Mononuclear cell (primary cell): ENCODE data around the gene SORCS1. TPM values are rescaled to one million over a fixed set of nuclear protein-coding genes. Genes with fewer than 3 reads are reported as not detected.

ENCODE experiments used
- H3K27me3 ChIP-seq: 2 replicates; pipeline ENCODE4 v1.6.0; 2011; ENCODE audit warnings: low read length, control low read depth; ENCODE audit not compliant: insufficient read depth
- H3K4me1 ChIP-seq: 2 replicates; pipeline ENCODE4 v1.5.1; 2011; ENCODE audit warnings: mild to moderate bottlenecking, low read length, control low read depth; ENCODE audit not compliant: insufficient read depth
- H3K4me3 ChIP-seq: 2 replicates; pipeline ENCODE4 v1.5.1; 2011; ENCODE audit warnings: mild to moderate bottlenecking, low read length, moderate library complexity
- H3K9me3 ChIP-seq: 2 replicates; pipeline ENCODE4 v1.5.1; 2011; ENCODE audit warnings: low read depth, mild to moderate bottlenecking, control low read depth, low read length
- total RNA-seq: library from RNA; depleted of rRNA; stranded (reverse); fragments of >200 nt; gene quantifications from one replicate; pipeline ENCODE4 v1.2.3, GENCODE V29; 2012

SORCS1 gene
- total RNA-seq, 1 donor, result 0.10 TPM

DNA sequence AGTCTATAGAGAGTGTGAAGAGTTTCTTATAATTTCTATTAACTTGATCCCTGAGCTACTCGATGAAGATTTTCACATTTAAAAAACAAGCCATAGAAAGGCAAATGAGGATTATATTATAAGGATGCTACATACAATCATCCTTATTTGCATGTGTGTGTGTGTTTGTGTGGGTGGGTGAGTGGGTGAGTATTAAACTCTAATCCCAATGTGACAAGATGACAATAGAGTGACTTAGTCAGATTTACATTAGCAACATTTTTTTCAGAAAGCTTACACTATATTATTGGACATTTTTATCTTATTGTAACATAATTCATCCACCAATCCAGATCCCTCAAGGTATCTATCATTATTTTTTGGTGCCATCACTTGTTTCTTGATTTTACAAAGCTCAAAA, 331.7 kb downstream of the SORCS1 start:
- Histone ChIP-seq H3K4me1 (peaks cover 16% of the 10 kb centered on the region), H3K4me3 (no peak overlapping the region), H3K9me3 (no peaks in the 10 kb centered on the region), H3K27me3 (no peaks in the 10 kb centered on the region)

DNA sequence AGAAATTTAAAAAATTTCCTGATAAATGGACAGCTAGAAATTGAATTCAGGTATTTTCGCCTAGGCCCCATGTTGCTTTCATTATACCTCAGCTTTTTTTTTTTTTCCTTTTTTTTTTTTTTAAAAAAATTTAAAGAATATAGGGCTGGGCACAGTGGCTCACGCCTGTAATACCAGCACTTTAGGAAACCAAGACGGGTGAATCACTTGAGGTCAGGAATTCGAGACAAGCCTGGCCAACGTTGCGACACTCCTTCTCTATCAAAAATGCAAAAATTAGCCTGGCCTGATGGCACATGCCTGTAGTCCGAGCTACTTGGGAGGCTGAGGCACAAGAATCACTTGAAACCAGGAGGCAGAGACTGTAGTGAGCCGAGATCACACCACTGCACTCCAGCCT, 334.0 kb downstream of the SORCS1 start:
- no peaks in the 10 kb centered on the region for H3K27me3 ChIP-seq

DNA sequence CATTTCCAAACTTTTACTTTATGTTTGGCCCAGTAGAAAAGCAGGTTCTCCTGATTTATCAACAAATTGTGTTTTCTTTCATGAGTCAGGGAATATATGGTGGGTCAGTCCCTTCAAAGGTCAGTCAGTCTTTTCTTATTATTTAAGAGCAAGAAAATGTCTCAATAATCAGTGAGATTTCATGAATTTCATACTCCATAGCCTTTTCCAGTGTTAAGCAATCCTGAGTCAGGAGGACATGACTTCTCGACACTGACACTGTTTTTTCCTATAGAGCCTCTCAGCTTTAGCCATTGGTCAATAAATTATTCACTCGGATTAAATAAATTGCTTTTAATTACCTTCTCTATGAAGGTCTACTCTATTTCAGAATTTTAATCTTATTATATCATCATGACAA, 334.5 kb downstream of the SORCS1 start:
- Histone ChIP-seq H3K4me1 (no peaks in the 10 kb centered on the region), H3K27me3 (no peaks in the 10 kb centered on the region), H3K9me3 (no peaks in the 10 kb centered on the region), H3K4me3 (no peak overlapping the region)

More for the DNA sequence above, 334.0 kb downstream of the SORCS1 start:
- H3K9me3 ChIP-seq, result no peaks in the 10 kb centered on the region
- no peak overlapping the region for H3K4me3 ChIP-seq
- no peaks in the 10 kb centered on the region for H3K4me1 ChIP-seq

DNA sequence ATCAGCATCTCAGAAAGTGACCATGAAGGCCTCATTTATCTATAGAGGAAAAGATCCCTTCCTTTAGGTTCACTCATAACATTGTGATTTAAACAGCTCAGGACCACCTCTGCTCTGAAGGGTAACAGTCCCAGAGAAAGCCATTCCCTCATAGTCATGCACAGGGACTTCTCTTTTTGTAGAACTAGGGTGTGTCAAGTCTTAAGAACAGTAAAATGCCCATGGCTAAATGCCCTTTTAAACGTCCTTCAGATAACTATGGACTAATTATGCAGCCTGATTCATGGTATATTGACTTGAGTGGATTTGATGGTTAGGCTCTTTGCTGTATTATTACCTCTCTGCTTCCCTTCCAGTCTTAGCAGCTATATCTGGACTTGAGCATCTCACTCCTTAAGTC, 337.8 kb downstream of the SORCS1 start:
- no peak overlapping the region for H3K4me3 ChIP-seq
- no peaks in the 10 kb centered on the region for H3K27me3 ChIP-seq
- no peaks in the 10 kb centered on the region for H3K9me3 ChIP-seq
- H3K4me1 ChIP-seq, result no peaks in the 10 kb centered on the region

DNA sequence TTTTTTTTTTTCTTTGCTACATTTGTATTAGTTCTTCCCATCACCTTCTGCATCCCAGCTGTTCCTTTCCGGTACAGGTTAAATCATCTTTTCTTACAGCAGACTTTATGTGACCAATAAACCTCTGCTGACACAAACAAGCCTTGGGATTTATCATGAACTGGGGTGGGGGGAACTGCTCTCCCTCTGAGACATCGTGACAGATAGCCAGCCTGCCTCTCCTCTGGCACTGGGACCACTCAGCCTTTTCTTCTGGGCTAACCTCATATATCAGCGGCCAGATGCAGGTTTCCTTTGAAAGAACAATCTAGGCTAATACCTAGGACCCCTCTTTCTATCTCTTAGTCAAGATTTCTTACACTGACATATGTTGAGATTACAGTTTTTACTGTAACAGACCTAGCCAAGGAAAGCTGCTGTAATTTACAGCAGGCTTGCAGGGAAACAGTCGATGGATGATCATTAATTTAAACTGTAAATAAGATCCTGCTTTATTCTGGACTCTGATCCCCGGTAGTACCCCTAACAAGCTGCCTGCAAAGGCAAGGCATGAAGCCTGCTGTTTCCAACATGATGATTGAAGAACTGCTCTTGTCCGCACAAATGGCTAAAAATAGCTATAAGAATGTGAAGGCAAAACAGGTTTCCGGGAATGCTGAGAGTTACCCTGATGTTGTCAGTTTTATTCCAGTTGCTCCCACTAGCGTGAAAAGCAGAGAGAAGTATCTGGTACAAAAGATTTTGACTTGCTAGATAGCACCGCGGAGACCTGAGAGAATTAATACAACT, 338.7 kb downstream of the SORCS1 start:
- H3K4me3 ChIP-seq, result no peak overlapping the region
- H3K4me1 ChIP-seq, result no peaks in the 10 kb centered on the region
- no peaks in the 10 kb centered on the region for H3K27me3 ChIP-seq
- H3K9me3 ChIP-seq, result no peaks in the 10 kb centered on the region

DNA sequence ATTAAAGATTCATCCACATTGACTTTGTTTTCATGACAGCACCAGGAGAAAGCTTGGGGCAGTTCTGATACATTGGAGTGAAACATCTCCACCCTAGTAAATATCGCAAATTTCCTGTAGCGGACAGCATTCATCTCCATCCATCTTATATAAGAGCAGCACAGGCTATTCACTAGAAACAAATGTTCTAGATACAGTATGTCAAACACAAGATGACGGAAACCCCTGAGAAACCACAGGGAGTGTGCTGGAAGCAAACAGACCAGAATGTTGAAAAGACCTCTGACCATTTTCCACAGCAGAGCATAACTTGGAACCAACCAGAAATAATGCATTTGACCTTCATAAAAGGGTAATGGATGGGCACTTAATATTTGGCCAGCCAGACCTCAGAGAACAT, 343.9 kb downstream of the SORCS1 start:
- H3K4me3 ChIP-seq, result no peak overlapping the region
- H3K27me3 ChIP-seq, result no peaks in the 10 kb centered on the region
- no peaks in the 10 kb centered on the region for H3K9me3 ChIP-seq
- no peaks in the 10 kb centered on the region for H3K4me1 ChIP-seq

DNA sequence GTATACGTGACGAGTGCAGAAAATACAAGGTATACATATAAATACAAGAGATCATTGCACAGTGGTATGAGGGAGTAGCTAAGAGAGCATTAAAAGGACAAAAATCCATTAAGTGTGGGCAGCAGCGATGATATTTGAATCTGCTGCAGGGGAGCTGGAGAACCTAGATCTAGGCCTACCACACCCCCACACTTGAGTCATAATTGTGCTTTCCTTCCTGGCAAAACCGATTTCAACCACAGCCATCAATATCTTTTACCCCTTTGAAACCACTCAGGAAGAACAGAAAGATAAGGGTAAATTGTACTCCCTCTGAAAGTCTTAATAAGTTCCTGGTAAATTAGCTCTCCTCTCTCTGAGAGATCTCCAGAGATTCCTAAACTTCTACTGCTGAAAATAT, 345.0 kb downstream of the SORCS1 start:
- Histone ChIP-seq H3K27me3 (no peaks in the 10 kb centered on the region), H3K4me3 (no peak overlapping the region), H3K4me1 (no peaks in the 10 kb centered on the region), H3K9me3 (no peaks in the 10 kb centered on the region)

DNA sequence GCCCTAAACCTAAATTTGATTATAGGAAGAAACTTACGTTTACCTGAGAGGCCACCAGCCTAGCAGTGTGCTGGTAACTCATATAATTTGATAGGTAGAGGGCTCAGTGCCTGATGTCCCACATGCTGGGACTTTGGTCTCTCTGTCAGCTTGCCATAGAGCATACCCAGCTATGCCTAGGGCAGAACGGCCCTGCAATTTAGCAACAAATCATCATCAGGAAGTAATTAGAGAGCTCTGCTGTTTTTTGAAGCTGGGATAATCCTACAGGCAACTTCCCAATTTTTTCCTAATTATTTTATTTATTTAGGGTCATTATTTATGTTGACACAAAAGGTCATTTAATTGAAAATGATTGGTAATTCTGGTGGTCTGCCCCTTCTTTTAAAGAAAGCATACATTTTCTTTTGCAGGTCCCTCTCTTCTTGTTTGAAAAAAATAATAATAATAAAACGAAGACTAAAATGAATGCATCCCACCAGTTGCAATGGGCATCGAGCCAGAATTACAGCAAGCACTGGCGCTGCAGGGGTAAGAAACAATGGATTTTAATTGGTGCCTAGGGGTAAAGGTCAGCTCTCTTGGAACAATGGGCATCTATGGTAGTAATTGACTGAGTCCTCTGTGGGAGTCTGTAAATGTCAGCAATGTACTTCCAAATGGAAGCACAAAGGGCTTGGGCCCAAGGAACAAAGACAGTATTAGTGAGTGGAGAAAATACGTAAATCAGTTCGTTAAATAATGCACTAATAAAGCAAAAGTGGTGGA, 348.0 kb downstream of the SORCS1 start:
- Histone ChIP-seq H3K4me3 (no peak overlapping the region), H3K27me3 (no peaks in the 10 kb centered on the region), H3K4me1 (no peaks in the 10 kb centered on the region), H3K9me3 (no peaks in the 10 kb centered on the region)

DNA sequence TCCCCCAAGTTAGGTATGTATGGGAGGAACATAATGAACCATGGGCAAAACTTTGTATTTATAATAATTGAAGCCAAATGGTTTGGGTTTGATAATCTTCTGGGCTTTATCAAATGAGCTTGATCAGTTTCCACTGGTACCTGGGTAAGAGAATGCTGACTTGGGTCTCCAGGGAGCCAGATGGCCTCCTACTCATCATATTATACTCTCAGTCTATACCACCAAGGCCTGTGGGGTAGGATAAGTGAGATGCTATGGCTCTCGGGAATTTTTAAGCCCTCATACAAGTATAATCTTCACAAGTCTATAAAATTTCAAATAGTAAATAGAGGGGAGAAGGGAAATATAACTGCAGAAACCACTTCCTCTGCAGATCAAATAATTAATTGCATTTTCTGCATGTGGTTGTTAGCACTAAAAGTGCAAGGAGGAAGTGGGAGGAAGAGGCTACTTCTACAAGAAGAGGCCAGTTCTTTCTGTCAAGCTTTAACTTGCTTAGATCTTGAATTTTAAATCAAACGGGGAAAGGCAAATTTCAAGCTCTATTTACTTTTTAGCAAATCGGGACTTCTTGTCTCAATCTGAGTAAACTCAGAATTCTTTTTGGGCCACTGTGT, 349.0 kb downstream of the SORCS1 start:
- no peaks in the 10 kb centered on the region for H3K9me3 ChIP-seq
- H3K4me1 ChIP-seq, result no peaks in the 10 kb centered on the region
- no peaks in the 10 kb centered on the region for H3K27me3 ChIP-seq
- H3K4me3 ChIP-seq, result no peak overlapping the region

DNA sequence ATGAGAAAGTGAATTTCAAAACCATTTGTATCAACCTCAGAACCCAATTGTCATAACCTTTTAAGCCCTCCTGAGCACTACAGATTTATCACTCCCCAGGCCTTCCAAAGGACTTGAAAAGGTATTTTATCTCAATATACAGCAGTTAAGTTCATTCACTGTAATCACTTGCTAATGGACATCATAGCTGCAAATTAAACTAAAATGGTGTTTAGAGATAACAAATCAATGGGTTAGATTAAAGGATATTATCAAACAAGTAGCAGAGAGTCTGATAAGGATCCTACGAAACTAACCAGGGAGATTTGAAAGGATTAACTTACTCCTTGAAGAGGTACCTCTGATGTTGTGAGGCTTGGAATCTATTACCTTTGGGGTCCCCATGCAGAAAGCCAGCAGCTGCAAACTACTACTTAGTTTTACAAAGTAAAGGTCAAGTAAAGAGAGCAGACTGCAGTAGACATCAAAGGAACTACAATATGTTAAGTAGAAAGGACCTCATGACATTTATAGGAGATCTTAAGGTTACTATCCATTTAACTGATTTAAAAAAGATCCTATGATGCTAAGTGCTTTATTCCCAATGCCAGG, 359.4 kb downstream of the SORCS1 start:
- Histone ChIP-seq H3K4me1 (no peaks in the 10 kb centered on the region), H3K9me3 (no peaks in the 10 kb centered on the region), H3K4me3 (no peak overlapping the region), H3K27me3 (no peaks in the 10 kb centered on the region)

DNA sequence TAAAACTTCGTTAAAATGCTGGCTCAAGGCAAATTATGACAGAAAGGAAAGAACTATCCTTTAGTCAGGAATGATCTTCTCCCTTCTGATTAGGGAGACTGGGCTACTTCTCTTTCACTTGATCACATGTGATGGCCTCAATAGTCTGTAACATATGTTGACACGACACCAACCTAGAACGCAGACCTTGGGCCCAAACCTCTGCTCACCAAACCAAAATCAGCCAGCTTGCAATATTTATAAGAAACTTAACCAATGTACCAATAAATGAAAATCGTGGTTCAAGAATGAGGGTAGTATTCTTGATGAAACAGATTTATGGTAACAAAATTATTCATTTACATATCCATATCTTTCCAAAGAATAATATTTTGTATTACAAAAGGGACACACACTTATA, 361.6 kb downstream of the SORCS1 start:
- H3K4me1 ChIP-seq, result no peaks in the 10 kb centered on the region
- H3K27me3 ChIP-seq, result no peaks in the 10 kb centered on the region
- no peak overlapping the region for H3K4me3 ChIP-seq
- H3K9me3 ChIP-seq, result no peaks in the 10 kb centered on the region

DNA sequence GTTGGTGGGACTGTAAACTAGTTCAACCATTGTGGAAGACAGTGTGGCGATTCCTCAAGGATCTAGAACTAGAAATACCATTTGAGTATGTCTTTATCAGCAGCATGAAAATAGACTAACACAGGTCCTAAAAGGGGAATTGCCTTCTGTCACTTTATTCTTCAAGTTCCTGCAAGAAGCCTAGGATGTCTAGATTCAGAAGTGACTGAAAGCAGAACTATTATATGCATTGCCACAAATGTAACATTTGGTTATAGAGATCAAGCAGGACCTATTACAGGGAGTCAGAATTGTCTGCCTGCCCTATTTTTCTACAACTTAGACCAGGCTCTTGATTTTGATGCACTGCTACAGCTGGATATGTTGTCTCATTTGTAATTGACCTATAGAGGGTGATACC, 364.7 kb downstream of the SORCS1 start:
- Histone ChIP-seq H3K4me1 (no peaks in the 10 kb centered on the region), H3K4me3 (no peak overlapping the region), H3K9me3 (no peaks in the 10 kb centered on the region), H3K27me3 (no peaks in the 10 kb centered on the region)

DNA sequence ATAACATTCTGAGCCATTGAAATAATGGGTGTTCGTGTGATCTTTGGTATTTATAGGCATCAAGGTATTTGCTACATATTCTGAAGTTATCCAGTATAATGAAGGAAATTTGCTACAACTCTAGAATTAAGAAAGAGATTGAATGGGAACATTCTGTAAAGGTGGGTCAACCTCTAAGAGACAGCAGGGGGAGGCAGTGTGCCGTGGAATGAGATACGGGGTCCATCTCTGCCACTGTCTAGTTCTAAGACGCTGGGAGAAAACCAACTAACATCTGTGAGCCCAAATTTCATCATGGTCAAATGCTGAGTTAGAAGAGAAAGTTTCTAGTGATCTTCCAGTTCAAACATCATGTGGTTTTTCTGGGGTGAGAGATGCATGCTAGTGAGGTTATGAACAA, 368.9 kb downstream of the SORCS1 start:
- Histone ChIP-seq H3K4me3 (no peak overlapping the region), H3K9me3 (no peaks in the 10 kb centered on the region), H3K27me3 (no peaks in the 10 kb centered on the region), H3K4me1 (no peaks in the 10 kb centered on the region)

DNA sequence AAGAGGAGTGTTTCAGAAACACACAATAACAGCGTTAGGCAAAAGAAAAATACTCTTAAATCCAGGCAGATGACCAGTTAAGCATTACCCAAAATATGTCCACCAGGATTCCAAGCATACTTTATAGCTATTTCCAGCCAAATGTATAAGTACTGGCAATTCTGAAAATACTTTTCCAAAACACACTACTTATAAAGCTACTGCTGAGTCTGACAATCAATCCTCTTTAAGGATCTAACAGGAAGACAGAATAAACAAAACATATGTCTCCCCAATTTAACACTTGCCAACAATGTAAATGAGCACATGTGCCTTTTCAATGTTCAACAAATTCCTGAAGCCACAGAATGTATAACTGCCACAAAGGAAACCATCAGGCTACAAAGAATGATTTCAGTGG, 370.9 kb downstream of the SORCS1 start:
- no peaks in the 10 kb centered on the region for H3K27me3 ChIP-seq
- no peaks in the 10 kb centered on the region for H3K4me1 ChIP-seq
- H3K9me3 ChIP-seq, result no peaks in the 10 kb centered on the region
- no peak overlapping the region for H3K4me3 ChIP-seq

DNA sequence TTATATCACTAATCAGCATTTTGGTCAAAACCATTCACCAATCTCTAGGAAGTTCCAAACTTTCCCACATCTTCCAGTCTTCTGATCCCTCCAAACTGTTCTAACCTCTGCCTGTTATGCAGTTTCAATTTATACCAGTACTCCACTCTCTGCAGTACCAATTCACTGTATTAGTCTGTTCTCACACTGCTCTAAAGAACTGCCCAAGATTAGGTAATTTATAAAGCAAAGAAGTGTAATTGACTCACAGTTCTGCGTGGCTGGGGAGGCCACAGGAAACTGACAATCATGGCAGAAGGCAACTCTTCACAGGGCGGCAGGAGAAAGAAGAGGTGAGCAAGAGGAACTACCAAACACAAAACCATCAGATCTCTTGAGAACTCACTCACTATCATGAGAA, 374.9 kb downstream of the SORCS1 start:
- H3K4me3 ChIP-seq, result no peak overlapping the region
- no peaks in the 10 kb centered on the region for H3K27me3 ChIP-seq
- H3K9me3 ChIP-seq, result no peaks in the 10 kb centered on the region
- H3K4me1 ChIP-seq, result no peaks in the 10 kb centered on the region
